Measurements from ENCODE around the gene TUBB2B. TPM values are rescaled to one million over a fixed set of nuclear protein-coding genes. Genes with fewer than 3 reads are reported as not detected.
A peak's percentile ranks its signal among the peaks of the same experiment; 100 is the strongest.
"Not testable (repeated sequence)": the region's sequence is repeated elsewhere in the genome, so short reads cannot be mapped to it uniquely, and the experiment has no call there.

TUBB2B gene
- polyA plus RNA-seq, 6 donors from 2014 or later = 0.15 to 0.83 (median 0.36) TPM; not detected in 3

GRCh38 chr6:3251462-3252314 is 24.2 kb upstream of the TUBB2B start:
- H3K27me3 Mint-ChIP-seq = peaks cover 25 to 49% (median 49%) of the 10 kb centered on the region in 3 donors
- DNase-seq (peak; percentile 72), ATAC-seq (ENCODE audit: low read depth in 2 of 2) (peak; percentile 90 to 96)
- H3K4me1 Mint-ChIP-seq = peaks cover 5 to 12% (median 6%) of the 10 kb centered on the region in 3 donors
- H3K4me3 Mint-ChIP-seq = peak overlapping the region in 5 of 8 donors; percentile 24 to 74 (median 70)
- H3K27ac Mint-ChIP-seq = peak overlapping the region in 2 of 6 donors; percentile 42 to 49
- no peaks in the 10 kb centered on the region for H3K36me3 Mint-ChIP-seq
- peaks cover 0 to 7% (median 5%) of the 10 kb centered on the region in 7 donors for H3K9me3 Mint-ChIP-seq

GRCh38 chr6:3250231-3250675 is 22.8 kb upstream of the TUBB2B start:
- H3K27me3 Mint-ChIP-seq = peaks cover 35 to 52% (median 51%) of the 10 kb centered on the region in 3 donors
- H3K4me3 Mint-ChIP-seq = peak overlapping the region in 1 of 8 donors; percentile 53
- no peak overlapping the region for H3K27ac Mint-ChIP-seq
- peaks cover 5 to 12% (median 6%) of the 10 kb centered on the region in 3 donors for H3K4me1 Mint-ChIP-seq
- ATAC-seq (ENCODE audit: low read depth in 2 of 2) (no peak), DNase-seq (no peak)
- peaks cover 0 to 7% (median 5%) of the 10 kb centered on the region in 7 donors for H3K9me3 Mint-ChIP-seq
- H3K36me3 Mint-ChIP-seq = no peaks in the 10 kb centered on the region

GRCh38 chr6:3249821-3250220 is 22.4 kb upstream of the TUBB2B start:
- H3K36me3 Mint-ChIP-seq = no peaks in the 10 kb centered on the region
- H3K4me3 Mint-ChIP-seq = no peak overlapping the region
- peaks cover 5 to 12% (median 6%) of the 10 kb centered on the region in 3 donors for H3K4me1 Mint-ChIP-seq

GRCh38 chr6:3247255-3248146 is 20.0 kb upstream of the TUBB2B start:
- ATAC-seq (ENCODE audit: low read depth in 2 of 2) = no peak
- H3K4me3 Mint-ChIP-seq = no peak overlapping the region
- peaks cover 52 to 75% (median 71%) of the 10 kb centered on the region in 3 donors for H3K27me3 Mint-ChIP-seq

More at GRCh38 chr6:3249821-3250220, 22.4 kb upstream of the TUBB2B start:
- DNase-seq = no peak
- H3K27me3 Mint-ChIP-seq = peaks cover 38 to 55% (median 51%) of the 10 kb centered on the region in 3 donors
- no peak for ATAC-seq (ENCODE audit: low read depth in 2 of 2)
- H3K9me3 Mint-ChIP-seq = peaks cover 0 to 7% (median 5%) of the 10 kb centered on the region in 7 donors
- no peak overlapping the region for H3K27ac Mint-ChIP-seq

GRCh38 chr6:3245216-3245615 is 17.8 kb upstream of the TUBB2B start:
- H3K27ac Mint-ChIP-seq = no peak overlapping the region
- ATAC-seq (ENCODE audit: low read depth in 2 of 2) = no peak
- H3K9me3 Mint-ChIP-seq = peaks cover 0 to 2% (median 0%) of the 10 kb centered on the region in 7 donors
- peaks cover 45 to 66% (median 64%) of the 10 kb centered on the region in 3 donors for H3K27me3 Mint-ChIP-seq
- no peak overlapping the region for H3K4me3 Mint-ChIP-seq
- DNase-seq = no peak
- H3K4me1 Mint-ChIP-seq = no peaks in the 10 kb centered on the region
- H3K36me3 Mint-ChIP-seq = peaks cover 0 to 6% of the 10 kb centered on the region in 2 donors

More at GRCh38 chr6:3247255-3248146, 20.0 kb upstream of the TUBB2B start:
- peaks cover 0 to 2% of the 10 kb centered on the region in 2 donors for H3K36me3 Mint-ChIP-seq
- peaks cover 0 to 2% (median 0%) of the 10 kb centered on the region in 7 donors for H3K9me3 Mint-ChIP-seq
- DNase-seq = no peak
- peaks cover 5 to 7% (median 6%) of the 10 kb centered on the region in 3 donors for H3K4me1 Mint-ChIP-seq
- H3K27ac Mint-ChIP-seq = no peak overlapping the region

- peaks cover 46 to 64% (median 62%) of the 10 kb centered on the region in 3 donors for H3K27me3 Mint-ChIP-seq
- not testable (repeated sequence) for H3K4me3 Mint-ChIP-seq; H3K36me3 Mint-ChIP-seq; DNase-seq; H3K9me3 Mint-ChIP-seq; ATAC-seq (ENCODE audit: low read depth in 2 of 2); H3K27ac Mint-ChIP-seq; H3K4me1 Mint-ChIP-seq
Measured at GRCh38 chr6:3244832-3245161, 17.3 kb upstream of the TUBB2B start.

GRCh38 chr6:3244003-3244831 is 16.8 kb upstream of the TUBB2B start:
- H3K27me3 Mint-ChIP-seq = peaks cover 42 to 64% (median 56%) of the 10 kb centered on the region in 3 donors
- no peaks in the 10 kb centered on the region for H3K4me1 Mint-ChIP-seq
- peaks cover 0 to 6% of the 10 kb centered on the region in 2 donors for H3K36me3 Mint-ChIP-seq
- DNase-seq (no peak), ATAC-seq (ENCODE audit: low read depth in 2 of 2) (no peak)
- no peak overlapping the region for H3K27ac Mint-ChIP-seq
- no peak overlapping the region for H3K4me3 Mint-ChIP-seq
- H3K9me3 Mint-ChIP-seq = peaks cover 0 to 2% (median 0%) of the 10 kb centered on the region in 7 donors

GRCh38 chr6:3242768-3243167 is 15.3 kb upstream of the TUBB2B start:
- H3K4me3 Mint-ChIP-seq = peak overlapping the region in 1 of 8 donors; percentile 6
- DNase-seq (no peak), ATAC-seq (ENCODE audit: low read depth in 2 of 2) (no peak)
- peaks cover 0 to 1% (median 0%) of the 10 kb centered on the region in 3 donors for H3K4me1 Mint-ChIP-seq
- H3K36me3 Mint-ChIP-seq = peaks cover 0 to 6% of the 10 kb centered on the region in 2 donors
- peaks cover 43 to 62% (median 57%) of the 10 kb centered on the region in 3 donors for H3K27me3 Mint-ChIP-seq
- no peak overlapping the region for H3K27ac Mint-ChIP-seq
- peaks cover 0 to 2% (median 0%) of the 10 kb centered on the region in 7 donors for H3K9me3 Mint-ChIP-seq

GRCh38 chr6:3241745-3242144 is 14.3 kb upstream of the TUBB2B start:
- H3K36me3 Mint-ChIP-seq; H3K27ac Mint-ChIP-seq; H3K4me1 Mint-ChIP-seq; H3K9me3 Mint-ChIP-seq; H3K4me3 Mint-ChIP-seq; DNase-seq; ATAC-seq (ENCODE audit: low read depth in 2 of 2): not testable (repeated sequence)
- peaks cover 46 to 53% (median 50%) of the 10 kb centered on the region in 3 donors for H3K27me3 Mint-ChIP-seq

GRCh38 chr6:3240595-3240994 is 13.1 kb upstream of the TUBB2B start:
- H3K9me3 Mint-ChIP-seq = peaks cover 0 to 2% (median 0%) of the 10 kb centered on the region in 7 donors
- H3K36me3 Mint-ChIP-seq = peaks cover 0 to 6% of the 10 kb centered on the region in 2 donors
- no peak for DNase-seq
- H3K27me3 Mint-ChIP-seq = peaks cover 44 to 56% (median 55%) of the 10 kb centered on the region in 3 donors
- ATAC-seq (ENCODE audit: low read depth in 2 of 2) = no peak
- H3K4me1 Mint-ChIP-seq = peaks cover 0 to 4% (median 0%) of the 10 kb centered on the region in 3 donors
- no peak overlapping the region for H3K4me3 Mint-ChIP-seq
- H3K27ac Mint-ChIP-seq = no peak overlapping the region

GRCh38 chr6:3239110-3239830 is 11.8 kb upstream of the TUBB2B start:
- H3K27me3 Mint-ChIP-seq = peaks cover 38 to 65% (median 52%) of the 10 kb centered on the region in 3 donors

More at GRCh38 chr6:3239110-3239830, 11.8 kb upstream of the TUBB2B start:
- Mint-ChIP-seq H3K27ac (no peak overlapping the region), H3K36me3 (peaks cover 0 to 6% of the 10 kb centered on the region in 2 donors), H3K4me1 (peaks cover 0 to 4% (median 0%) of the 10 kb centered on the region in 3 donors), H3K9me3 (peaks cover 0 to 2% (median 0%) of the 10 kb centered on the region in 7 donors), H3K4me3 (no peak overlapping the region)
- DNase-seq = no peak
- no peak for ATAC-seq (ENCODE audit: low read depth in 2 of 2)
